Measurements from ENCODE around the gene CD37. TPM values are rescaled to one million over a fixed set of nuclear protein-coding genes. Genes with fewer than 3 reads are reported as not detected.
A peak's percentile ranks its signal among the peaks of the same experiment; 100 is the strongest.

The CD37 gene
- total RNA-seq, 1 donor from 2014 or later, result 134 TPM

- H3K4me3 Mint-ChIP-seq, result no peak overlapping the region
- intact Hi-C loops (cut with micrococcal nuclease), result no loop called here
- no peak for DNase-seq
Measured at GRCh38 chr19:49347835-49348234, 12.6 kb downstream of the CD37 start.

GRCh38 chr19:49348305-49349189, 13.3 kb downstream of the CD37 start:
- H3K27ac Mint-ChIP-seq, result no peak overlapping the region
- intact Hi-C loops (cut with micrococcal nuclease), result no loop called here
- no peaks in the 10 kb centered on the region for H3K9me3 Mint-ChIP-seq
- peaks cover 5% of the 10 kb centered on the region for H3K36me3 Mint-ChIP-seq (ENCODE audit: low read depth)
- peaks cover 5% of the 10 kb centered on the region for H3K4me1 Mint-ChIP-seq
- peaks cover 6% of the 10 kb centered on the region for H3K27me3 Mint-ChIP-seq
- H3K4me3 Mint-ChIP-seq, result no peak overlapping the region
- DNase-seq, result no peak

More at GRCh38 chr19:49347835-49348234, 12.6 kb downstream of the CD37 start:
- Mint-ChIP-seq H3K4me1 (peaks cover 5% of the 10 kb centered on the region), H3K36me3 (ENCODE audit: low read depth) (peaks cover 5% of the 10 kb centered on the region), H3K27ac (no peak overlapping the region), H3K27me3 (peaks cover 2% of the 10 kb centered on the region), H3K9me3 (no peaks in the 10 kb centered on the region)

GRCh38 chr19:49349567-49349966, 14.4 kb downstream of the CD37 start:
- H3K27ac Mint-ChIP-seq, result no peak overlapping the region
- peaks cover 8% of the 10 kb centered on the region for H3K27me3 Mint-ChIP-seq
- H3K4me3 Mint-ChIP-seq, result no peak overlapping the region
- no peak for DNase-seq
- H3K9me3 Mint-ChIP-seq, result no peaks in the 10 kb centered on the region
- H3K36me3 Mint-ChIP-seq (ENCODE audit: low read depth), result peaks cover 3% of the 10 kb centered on the region
- intact Hi-C loops (cut with micrococcal nuclease), result no loop called here
- H3K4me1 Mint-ChIP-seq, result peaks cover 4% of the 10 kb centered on the region

- Mint-ChIP-seq H3K9me3 (no peaks in the 10 kb centered on the region), H3K27ac (no peak overlapping the region), H3K27me3 (peaks cover 39% of the 10 kb centered on the region), H3K4me3 (no peak overlapping the region), H3K36me3 (ENCODE audit: low read depth) (no peaks in the 10 kb centered on the region), H3K4me1 (no peaks in the 10 kb centered on the region)
- DNase-seq, result no peak
- intact Hi-C loops (cut with micrococcal nuclease), result no loop called here
Measured at GRCh38 chr19:49355909-49356353, 20.7 kb downstream of the CD37 start.

GRCh38 chr19:49356382-49356781, 21.2 kb downstream of the CD37 start:
- DNase-seq, result no peak
- H3K4me3 Mint-ChIP-seq, result no peak overlapping the region
- no peak overlapping the region for H3K27ac Mint-ChIP-seq
- no peaks in the 10 kb centered on the region for H3K36me3 Mint-ChIP-seq (ENCODE audit: low read depth)
- peaks cover 43% of the 10 kb centered on the region for H3K27me3 Mint-ChIP-seq
- intact Hi-C loops (cut with micrococcal nuclease), result no loop called here
- peaks cover 2% of the 10 kb centered on the region for H3K4me1 Mint-ChIP-seq
- H3K9me3 Mint-ChIP-seq, result no peaks in the 10 kb centered on the region

GRCh38 chr19:49357186-49357585, 22.0 kb downstream of the CD37 start:
- H3K4me3 Mint-ChIP-seq, result no peak overlapping the region
- H3K4me1 Mint-ChIP-seq, result peaks cover 8% of the 10 kb centered on the region
- no peak for DNase-seq
- no peaks in the 10 kb centered on the region for H3K9me3 Mint-ChIP-seq
- peaks cover 50% of the 10 kb centered on the region for H3K27me3 Mint-ChIP-seq
- H3K36me3 Mint-ChIP-seq (ENCODE audit: low read depth), result no peaks in the 10 kb centered on the region
- intact Hi-C loops (cut with micrococcal nuclease), result no loop called here
- no peak overlapping the region for H3K27ac Mint-ChIP-seq

- Mint-ChIP-seq H3K9me3 (no peaks in the 10 kb centered on the region), H3K36me3 (ENCODE audit: low read depth) (no peaks in the 10 kb centered on the region), H3K4me3 (no peak overlapping the region), H3K4me1 (peaks cover 11% of the 10 kb centered on the region), H3K27me3 (peaks cover 45% of the 10 kb centered on the region), H3K27ac (no peak overlapping the region)
- DNase-seq, result no peak
- intact Hi-C loops (cut with micrococcal nuclease), result no loop called here
Measured at GRCh38 chr19:49359851-49360820, 24.9 kb downstream of the CD37 start.

- DNase-seq, result no peak
- peaks cover 39% of the 10 kb centered on the region for H3K27me3 Mint-ChIP-seq
- intact Hi-C loops (cut with micrococcal nuclease), result no loop called here
- H3K9me3 Mint-ChIP-seq, result no peaks in the 10 kb centered on the region
- H3K4me3 Mint-ChIP-seq, result peak overlapping the region; percentile 19
- peaks cover 11% of the 10 kb centered on the region for H3K4me1 Mint-ChIP-seq
- H3K36me3 Mint-ChIP-seq (ENCODE audit: low read depth), result no peaks in the 10 kb centered on the region
- no peak overlapping the region for H3K27ac Mint-ChIP-seq
Measured at GRCh38 chr19:49361438-49362047, 26.3 kb downstream of the CD37 start.

- Mint-ChIP-seq H3K4me1 (peaks cover 11% of the 10 kb centered on the region), H3K36me3 (ENCODE audit: low read depth) (no peaks in the 10 kb centered on the region), H3K9me3 (no peaks in the 10 kb centered on the region), H3K4me3 (peak within 1 kb of the TSS; percentile 19), H3K27ac (no peak within 1 kb of the TSS), H3K27me3 (peaks cover 34% of the 10 kb centered on the region)
- peak; percentile 66 for DNase-seq
- intact Hi-C loops (cut with micrococcal nuclease), result no loop called here
Measured at GRCh38 chr19:49362048-49362928, 27.1 kb downstream of the CD37 start, which contains the start of gene TEAD2. Gene TEAD2, minus strand, starts transcription at chr19:49362416. Its CDS starts 2,341 bp downstream, at chr19:49360075.

- Mint-ChIP-seq H3K27ac (no peak overlapping the region), H3K9me3 (no peaks in the 10 kb centered on the region), H3K4me3 (no peak overlapping the region), H3K36me3 (ENCODE audit: low read depth) (no peaks in the 10 kb centered on the region), H3K4me1 (peaks cover 11% of the 10 kb centered on the region), H3K27me3 (peaks cover 33% of the 10 kb centered on the region)
- DNase-seq, result no peak
- intact Hi-C loops (cut with micrococcal nuclease), result no loop called here
Measured at GRCh38 chr19:49362929-49363267, 27.7 kb downstream of the CD37 start.

GRCh38 chr19:49363268-49364082, 28.3 kb downstream of the CD37 start, which contains the start of gene DKKL1:
Gene DKKL1, plus strand, starts transcription at chr19:49363877. Its CDS starts 122 bp downstream, at chr19:49363999.
- Mint-ChIP-seq H3K9me3 (no peaks in the 10 kb centered on the region), H3K27me3 (peaks cover 33% of the 10 kb centered on the region), H3K36me3 (ENCODE audit: low read depth) (no peaks in the 10 kb centered on the region), H3K27ac (no peak within 1 kb of the TSS), H3K4me1 (peaks cover 11% of the 10 kb centered on the region), H3K4me3 (no peak within 1 kb of the TSS)
- peak; percentile 94 for DNase-seq
- intact Hi-C loops (cut with micrococcal nuclease), result no loop called here

- H3K27me3 Mint-ChIP-seq, result peaks cover 31% of the 10 kb centered on the region
- H3K4me1 Mint-ChIP-seq, result peaks cover 11% of the 10 kb centered on the region
- H3K9me3 Mint-ChIP-seq, result no peaks in the 10 kb centered on the region
- no peak overlapping the region for H3K27ac Mint-ChIP-seq
- DNase-seq, result no peak
- H3K4me3 Mint-ChIP-seq, result no peak overlapping the region
- intact Hi-C loops (cut with micrococcal nuclease), result no loop called here
- H3K36me3 Mint-ChIP-seq (ENCODE audit: low read depth), result no peaks in the 10 kb centered on the region
Measured at GRCh38 chr19:49364083-49364737, 29.0 kb downstream of the CD37 start.

All from activated CD4-positive, alpha-beta T cell treated with anti-CD3 and anti-CD28 coated beads, Interleukin-2, amount 10 ng/mL, durations not matched to agents 24 days and 14 days (primary cell).